Measurements from ENCODE around the gene CPTP. TPM values are rescaled to one million over a fixed set of nuclear protein-coding genes. Genes with fewer than 3 reads are reported as not detected.

CPTP gene
- total RNA-seq, 1 experiment from 2014 or later, result 16.8 TPM

- intact Hi-C loops (cut with micrococcal nuclease; ENCODE audit: unreplicated experiment), result no loop called here
- no peak overlapping the region for H3K4me3 Mint-ChIP-seq (ENCODE audit: unreplicated experiment)
- no peaks in the 10 kb centered on the region; the same call in 1 of the 2 replicates for H3K36me3 ChIP-seq (ENCODE audit: control insufficient read depth, insufficient read depth, low read length)
Observed at GRCh38 chr1:1338278-1338677, 13.7 kb downstream of the CPTP start.

DNA sequence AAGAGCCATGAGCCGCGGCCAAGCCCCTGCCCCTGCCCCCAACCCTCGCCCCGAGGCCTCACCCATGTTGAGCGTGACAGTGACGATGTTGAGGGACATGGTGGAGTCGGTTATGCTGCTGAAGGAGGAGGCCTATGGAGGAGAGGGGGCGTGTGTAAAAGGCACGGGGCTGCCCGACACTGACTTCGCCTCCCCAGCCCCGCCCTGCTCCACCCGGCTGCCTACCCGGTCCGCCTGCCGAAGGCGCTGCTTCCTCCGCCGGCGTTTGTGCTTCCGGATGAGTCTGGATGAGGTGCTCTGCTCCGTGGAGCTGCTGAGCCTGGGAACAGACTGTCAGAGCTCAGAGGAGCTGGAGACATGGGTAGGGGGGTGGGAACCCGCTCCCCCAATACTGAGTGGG lies 15.6 kb downstream of the CPTP start:
- Mint-ChIP-seq H3K36me3 (ENCODE audit: insufficient read depth, unreplicated experiment) (peaks cover 35% of the 10 kb centered on the region), H3K4me3 (ENCODE audit: unreplicated experiment) (no peak overlapping the region), H3K27me3 (ENCODE audit: insufficient read depth, unreplicated experiment) (no peaks in the 10 kb centered on the region), H3K27ac (ENCODE audit: unreplicated experiment) (no peak overlapping the region), H3K9me3 (ENCODE audit: unreplicated experiment) (no peaks in the 10 kb centered on the region), H3K4me1 (ENCODE audit: low read depth, unreplicated experiment) (no peaks in the 10 kb centered on the region)
- CTCF ChIA-PET, result no interaction called here
- BruUV-seq (replicated peaks), result no TSS peak
- DNase-seq, result no peak
- Histone ChIP-seq H3K4me3 (ENCODE audit: low read depth, low read length) (no peak overlapping the region), H3K36me3 (ENCODE audit: control insufficient read depth, insufficient read depth, low read length) (no peaks in the 10 kb centered on the region; the same call in 1 of the 2 replicates), H3K27me3 (replicated peaks; ENCODE audit: control insufficient read depth, insufficient read depth, low read length) (no peaks in the 10 kb centered on the region), H3K4me1 (0 out of 2 replicates have a peak, but pooled peaks cover 1% of the 10 kb centered on the region), H3K9me3 (no peaks in the 10 kb centered on the region)
- intact Hi-C loops (cut with micrococcal nuclease; ENCODE audit: unreplicated experiment), result loop anchor here (10.0 kb wide), 1 partner anchor 165 kb away; no protein-coding TSS in a partner anchor
- TF ChIP-seq CTCF (IDR thresholded peaks at IDR 0.05; ENCODE audit: insufficient read depth in 1 of 2, low read depth in 1 of 2, low read length in 1 of 2, severe bottlenecking in 1 of 2, unreplicated experiment in 1 of 2), result no peak
- POLR2A ChIA-PET, result no interaction called here

More at GRCh38 chr1:1338278-1338677, 13.7 kb downstream of the CPTP start:
- BruUV-seq (replicated peaks), result no TSS peak
- no peak overlapping the region for H3K4me3 ChIP-seq (ENCODE audit: low read depth, low read length)
- ChIA-PET POLR2A (no interaction called here), CTCF (no interaction called here)
- Mint-ChIP-seq H3K9me3 (ENCODE audit: unreplicated experiment) (no peaks in the 10 kb centered on the region), H3K36me3 (ENCODE audit: insufficient read depth, unreplicated experiment) (peaks cover 45% of the 10 kb centered on the region), H3K4me1 (ENCODE audit: low read depth, unreplicated experiment) (no peaks in the 10 kb centered on the region), H3K27me3 (ENCODE audit: insufficient read depth, unreplicated experiment) (no peaks in the 10 kb centered on the region), H3K27ac (ENCODE audit: unreplicated experiment) (no peak overlapping the region)
- H3K27me3 ChIP-seq (replicated peaks; ENCODE audit: control insufficient read depth, insufficient read depth, low read length), result no peaks in the 10 kb centered on the region
- DNase-seq, result no peak
- no peaks in the 10 kb centered on the region for H3K9me3 ChIP-seq
- TF ChIP-seq CTCF (IDR thresholded peaks at IDR 0.05; ENCODE audit: insufficient read depth in 1 of 2, low read depth in 1 of 2, low read length in 1 of 2, severe bottlenecking in 1 of 2, unreplicated experiment in 1 of 2), result no peak
- no peaks in the 10 kb centered on the region for H3K4me1 ChIP-seq

DNA sequence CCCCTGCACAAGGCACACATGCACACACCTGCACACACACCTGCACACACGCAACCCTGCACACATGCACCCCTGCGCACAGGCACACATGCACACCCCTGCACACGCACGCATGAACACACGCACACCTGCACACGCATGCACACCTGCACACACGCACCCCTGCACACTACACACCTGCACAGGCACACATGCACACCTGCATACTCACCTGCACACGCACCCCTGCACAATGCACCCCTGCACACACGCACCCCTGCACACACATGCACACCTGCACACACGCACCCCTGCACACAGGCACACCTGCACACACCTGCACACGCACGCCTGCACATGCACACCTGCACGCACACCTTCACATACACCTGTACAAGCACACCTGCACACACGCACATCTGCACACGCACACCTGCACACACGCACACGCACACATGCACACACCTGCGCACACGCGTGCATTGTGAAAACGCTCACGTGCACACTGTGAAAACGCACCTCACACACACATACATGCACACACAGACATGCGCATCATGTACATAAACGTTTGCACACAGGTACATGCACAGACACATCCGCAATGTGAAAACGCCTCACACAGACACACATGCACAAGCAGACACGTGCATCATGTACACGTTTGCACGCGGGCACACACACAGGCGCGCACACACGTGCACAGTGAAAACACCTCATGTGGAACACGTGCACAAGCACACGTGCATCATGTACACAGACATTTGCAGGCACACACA lies 16.4 kb downstream of the CPTP start:
- no peaks in the 10 kb centered on the region for H3K9me3 Mint-ChIP-seq (ENCODE audit: unreplicated experiment)
- no peak overlapping the region for H3K4me3 Mint-ChIP-seq (ENCODE audit: unreplicated experiment)
- H3K27me3 ChIP-seq (replicated peaks; ENCODE audit: control insufficient read depth, insufficient read depth, low read length), result no peaks in the 10 kb centered on the region
- DNase-seq, result no peak
- no peaks in the 10 kb centered on the region for H3K9me3 ChIP-seq
- intact Hi-C loops (cut with micrococcal nuclease; ENCODE audit: unreplicated experiment), result loop anchor here (10.0 kb wide), 1 partner anchor 164 kb away; no protein-coding TSS in a partner anchor
- CTCF ChIA-PET, result no interaction called here
- no peak overlapping the region for H3K27ac Mint-ChIP-seq (ENCODE audit: unreplicated experiment)
- H3K27me3 Mint-ChIP-seq (ENCODE audit: insufficient read depth, unreplicated experiment), result no peaks in the 10 kb centered on the region
- no peak for TF ChIP-seq CTCF (IDR thresholded peaks at IDR 0.05; ENCODE audit: insufficient read depth in 1 of 2, low read depth in 1 of 2, low read length in 1 of 2, severe bottlenecking in 1 of 2, unreplicated experiment in 1 of 2)
- 0 out of 2 replicates have a peak, but pooled peaks cover 6% of the 10 kb centered on the region for H3K4me1 ChIP-seq
- H3K36me3 ChIP-seq (ENCODE audit: control insufficient read depth, insufficient read depth, low read length), result no peaks in the 10 kb centered on the region; the same call in 1 of the 2 replicates
- H3K36me3 Mint-ChIP-seq (ENCODE audit: insufficient read depth, unreplicated experiment), result peaks cover 35% of the 10 kb centered on the region
- H3K4me1 Mint-ChIP-seq (ENCODE audit: low read depth, unreplicated experiment), result no peaks in the 10 kb centered on the region
- no peak overlapping the region for H3K4me3 ChIP-seq (ENCODE audit: low read depth, low read length)
- BruUV-seq (replicated peaks), result no TSS peak
- POLR2A ChIA-PET, result no interaction called here
